Omental fat pad (tissue), 4 donors: ENCODE results near the gene RNGTT. TPM values are rescaled to one million over a fixed set of nuclear protein-coding genes. Genes with fewer than 3 reads are reported as not detected.
"Not testable (repeated sequence)": the region's sequence is repeated elsewhere in the genome, so short reads cannot be mapped to it uniquely, and the experiment has no call there.

Source experiments
- ATAC-seq: fragments of 150-250 bp; one replicate; pipeline ENCODE4 v1.9.1; 2016; ENCODE audit warnings: mild to moderate bottlenecking, moderate library complexity; ENCODE audit not compliant: low FRiP score
- DNase-seq: peaks from one replicate; pipeline ENCODE4 v3.0.0-alpha.2; 2019; ENCODE audit warnings: low spot score
- CTCF ChIP-seq, 3 donors: fragments of 450-650 bp; IDR thresholded peaks; one replicate each; pipeline ENCODE4 v1.5.1; 2016 to 2017; ENCODE audit warnings: antibody characterized with exemption in 3 of 3, mild to moderate bottlenecking in 3 of 3, moderate library complexity in 2 of 3
- total RNA-seq, 4 donors: library from RNA; depleted of rRNA; stranded (reverse); fragments of >200 nt; gene quantifications; one replicate each; pipeline ENCODE4 v1.1.0, GENCODE V29; 2016

RNGTT gene
- total RNA-seq, 4 donors from 2014 or later = 12.6 to 21.7 (median 17.7) TPM

GRCh38 chr6:88972504-88973423 is 9.3 kb upstream of the RNGTT start:
- no peak for DNase-seq
- no peak for TF ChIP-seq CTCF (IDR thresholded peaks at IDR 0.05)
- no peak for ATAC-seq

GRCh38 chr6:88970301-88970700 is 6.9 kb upstream of the RNGTT start:
- ATAC-seq (no peak), DNase-seq (no peak)
- TF ChIP-seq CTCF (IDR thresholded peaks at IDR 0.05) = no peak

GRCh38 chr6:88969255-88969654 is 5.8 kb upstream of the RNGTT start:
- not testable (repeated sequence) for ATAC-seq, DNase-seq

DNA sequence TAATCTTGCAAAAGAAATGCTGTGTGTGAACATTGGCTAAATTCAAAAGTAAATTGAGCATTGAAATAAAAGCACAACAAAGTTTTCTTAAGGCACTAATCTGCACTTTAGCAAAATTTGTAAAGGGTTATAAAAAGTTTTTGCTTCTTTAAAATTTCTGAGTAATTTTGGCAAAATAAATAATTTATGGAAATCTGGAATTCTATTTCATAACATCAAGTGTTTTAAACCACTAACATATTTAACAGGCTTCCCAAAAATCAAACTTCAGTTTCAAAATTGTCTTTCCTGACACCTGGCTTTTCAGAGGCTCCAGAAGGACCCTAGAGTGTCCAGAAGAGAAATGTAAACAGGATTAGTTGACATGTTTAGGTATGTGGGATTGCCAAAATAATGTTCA is 4.5 kb upstream of the RNGTT start:
- TF ChIP-seq CTCF (IDR thresholded peaks at IDR 0.05) = no peak
- DNase-seq (no peak), ATAC-seq (no peak)

DNA sequence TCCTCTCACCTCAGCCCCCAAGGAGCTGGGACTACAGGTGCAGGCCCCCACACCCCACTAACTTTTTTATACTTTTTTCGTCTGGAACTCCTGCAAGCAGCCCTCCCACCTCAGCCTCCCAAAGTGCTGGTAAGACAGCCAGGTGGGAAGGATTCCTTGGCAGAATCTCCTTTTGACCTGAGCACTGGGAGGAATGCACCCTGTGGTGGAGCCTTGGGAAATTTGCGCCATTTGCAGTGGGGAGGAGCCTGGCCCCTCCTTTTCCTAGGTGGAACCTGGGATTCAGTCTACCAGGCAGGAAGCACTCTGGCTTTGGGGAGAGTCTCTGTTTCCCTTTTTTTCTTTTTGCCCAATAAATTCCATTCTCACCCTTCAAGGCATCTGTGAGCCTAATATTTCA is 2.3 kb upstream of the RNGTT start:
- TF ChIP-seq CTCF (IDR thresholded peaks at IDR 0.05) = no peak
- no peak for ATAC-seq
- DNase-seq = no peak

DNA sequence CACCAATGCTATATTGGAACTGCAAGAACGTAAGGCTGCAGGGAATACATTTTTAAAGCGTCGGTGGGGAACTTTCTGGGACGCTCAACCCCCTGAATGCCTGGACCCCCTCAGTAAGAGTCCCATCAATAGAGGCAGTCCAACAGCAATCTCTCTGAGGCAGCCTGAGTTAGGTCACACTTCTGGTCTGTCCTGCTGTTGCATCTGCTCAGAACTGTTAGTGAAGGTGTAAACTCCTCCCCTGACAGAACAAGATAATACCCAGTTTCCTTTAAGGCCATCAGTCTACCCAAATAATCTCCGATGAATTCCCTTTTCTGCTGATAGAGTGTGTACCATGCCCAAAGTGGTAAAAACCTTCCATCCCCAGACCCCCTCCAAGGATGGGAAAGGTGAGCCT is 1.1 kb upstream of the RNGTT start:
- DNase-seq = no peak
- ATAC-seq = no peak
- no peak for TF ChIP-seq CTCF (IDR thresholded peaks at IDR 0.05)

DNA sequence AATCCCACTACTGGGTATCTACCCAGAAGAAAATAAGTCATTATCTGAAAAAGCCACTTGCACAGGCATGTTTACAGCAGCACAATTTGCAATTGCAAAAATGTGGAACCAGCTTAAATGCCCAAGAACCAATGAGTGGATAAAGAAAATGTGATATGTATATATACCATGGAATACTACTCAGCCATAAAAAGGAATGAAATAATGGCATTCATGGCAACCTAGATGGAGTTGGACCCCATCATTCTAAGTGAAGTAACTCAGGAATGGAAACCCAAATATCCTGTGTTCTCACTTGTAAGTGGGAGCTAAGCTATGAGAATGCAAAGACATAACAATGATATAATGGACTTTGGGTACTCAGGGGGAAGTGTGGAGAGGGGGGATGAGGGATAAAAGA is 4.6 kb downstream of the RNGTT start:
- DNase-seq (no peak), ATAC-seq (no peak)
- TF ChIP-seq CTCF (IDR thresholded peaks at IDR 0.05) = no peak
